ENCODE results near the gene MARK2.
A peak's percentile ranks its signal among the peaks of the same experiment; 100 is the strongest.

The MARK2 gene

DNA sequence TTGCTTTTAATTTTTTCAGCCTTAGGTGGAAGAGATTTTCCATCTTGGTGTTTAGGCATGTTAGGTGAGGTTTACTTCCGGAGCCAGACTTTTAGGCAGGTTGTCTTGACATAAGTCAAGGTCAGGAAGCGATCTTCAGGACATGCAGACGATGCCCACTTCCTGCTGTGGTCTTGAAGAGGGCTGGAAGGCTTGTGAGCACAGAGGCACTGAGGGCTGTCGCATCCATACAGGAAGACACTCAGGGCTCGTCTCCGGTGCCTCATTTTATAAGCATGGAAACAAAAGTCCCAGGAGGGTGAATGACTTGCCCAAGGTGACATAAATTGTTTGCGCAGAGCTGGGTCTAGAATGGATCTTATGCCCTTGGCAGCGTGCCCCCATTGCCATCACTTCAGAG is 30.8 kb downstream of the MARK2 start:
- TF ChIP-seq, protein P1, sequence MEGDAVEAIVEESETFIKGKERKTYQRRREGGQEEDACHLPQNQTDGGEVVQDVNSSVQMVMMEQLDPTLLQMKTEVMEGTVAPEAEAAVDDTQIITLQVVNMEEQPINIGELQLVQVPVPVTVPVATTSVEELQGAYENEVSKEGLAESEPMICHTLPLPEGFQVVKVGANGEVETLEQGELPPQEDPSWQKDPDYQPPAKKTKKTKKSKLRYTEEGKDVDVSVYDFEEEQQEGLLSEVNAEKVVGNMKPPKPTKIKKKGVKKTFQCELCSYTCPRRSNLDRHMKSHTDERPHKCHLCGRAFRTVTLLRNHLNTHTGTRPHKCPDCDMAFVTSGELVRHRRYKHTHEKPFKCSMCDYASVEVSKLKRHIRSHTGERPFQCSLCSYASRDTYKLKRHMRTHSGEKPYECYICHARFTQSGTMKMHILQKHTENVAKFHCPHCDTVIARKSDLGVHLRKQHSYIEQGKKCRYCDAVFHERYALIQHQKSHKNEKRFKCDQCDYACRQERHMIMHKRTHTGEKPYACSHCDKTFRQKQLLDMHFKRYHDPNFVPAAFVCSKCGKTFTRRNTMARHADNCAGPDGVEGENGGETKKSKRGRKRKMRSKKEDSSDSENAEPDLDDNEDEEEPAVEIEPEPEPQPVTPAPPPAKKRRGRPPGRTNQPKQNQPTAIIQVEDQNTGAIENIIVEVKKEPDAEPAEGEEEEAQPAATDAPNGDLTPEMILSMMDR (IDR thresholded peaks at IDR 0.05) = no peak
- no peak for TF ChIP-seq ZFX (IDR thresholded peaks at IDR 0.05; ENCODE audit: borderline replicate concordance)
- H3K27ac ChIP-seq = peak overlapping the region; percentile 51

DNA sequence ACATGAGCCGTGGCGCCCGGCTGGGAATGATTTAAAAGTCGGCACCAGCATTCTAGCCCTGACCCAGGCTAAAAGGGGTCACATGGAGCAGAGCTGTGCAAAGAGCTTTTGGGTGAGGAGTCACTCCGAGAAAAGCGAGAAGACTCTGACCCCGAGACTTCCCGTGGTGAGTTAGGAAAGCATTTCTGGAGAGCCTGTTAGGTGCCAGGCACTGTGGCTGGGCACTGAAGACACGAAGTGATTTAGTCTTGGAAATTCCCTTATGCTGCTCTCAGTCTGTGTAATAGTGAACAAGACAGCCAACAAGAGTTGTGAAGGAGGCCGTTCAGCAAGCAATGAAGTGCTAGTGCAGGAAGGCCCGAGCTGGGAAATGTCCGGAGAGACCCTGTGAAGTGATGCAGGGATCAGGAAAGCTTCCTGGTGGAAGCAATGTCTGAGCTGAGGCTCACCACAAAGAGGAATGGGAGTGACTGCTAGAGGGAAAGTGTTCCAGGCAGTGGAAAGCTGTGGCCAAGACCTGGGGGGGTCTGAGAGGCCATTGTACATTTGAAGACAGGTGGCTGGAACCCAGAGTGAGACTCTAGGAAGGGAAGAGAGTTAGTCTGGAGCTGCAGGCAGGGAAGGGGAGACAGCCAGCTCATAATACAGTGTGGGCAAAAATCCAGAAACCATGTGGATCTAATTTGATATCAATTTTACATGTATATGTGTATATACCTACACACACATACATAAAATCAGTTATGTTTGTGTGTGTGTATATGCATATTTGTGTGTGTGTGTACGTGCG is 31.6 kb downstream of the MARK2 start:
- no peak for TF ChIP-seq ZFX (IDR thresholded peaks at IDR 0.05; ENCODE audit: borderline replicate concordance)
- TF ChIP-seq, protein P1 (IDR thresholded peaks at IDR 0.05) = no peak
- peak overlapping the region; percentile 51 for H3K27ac ChIP-seq

DNA sequence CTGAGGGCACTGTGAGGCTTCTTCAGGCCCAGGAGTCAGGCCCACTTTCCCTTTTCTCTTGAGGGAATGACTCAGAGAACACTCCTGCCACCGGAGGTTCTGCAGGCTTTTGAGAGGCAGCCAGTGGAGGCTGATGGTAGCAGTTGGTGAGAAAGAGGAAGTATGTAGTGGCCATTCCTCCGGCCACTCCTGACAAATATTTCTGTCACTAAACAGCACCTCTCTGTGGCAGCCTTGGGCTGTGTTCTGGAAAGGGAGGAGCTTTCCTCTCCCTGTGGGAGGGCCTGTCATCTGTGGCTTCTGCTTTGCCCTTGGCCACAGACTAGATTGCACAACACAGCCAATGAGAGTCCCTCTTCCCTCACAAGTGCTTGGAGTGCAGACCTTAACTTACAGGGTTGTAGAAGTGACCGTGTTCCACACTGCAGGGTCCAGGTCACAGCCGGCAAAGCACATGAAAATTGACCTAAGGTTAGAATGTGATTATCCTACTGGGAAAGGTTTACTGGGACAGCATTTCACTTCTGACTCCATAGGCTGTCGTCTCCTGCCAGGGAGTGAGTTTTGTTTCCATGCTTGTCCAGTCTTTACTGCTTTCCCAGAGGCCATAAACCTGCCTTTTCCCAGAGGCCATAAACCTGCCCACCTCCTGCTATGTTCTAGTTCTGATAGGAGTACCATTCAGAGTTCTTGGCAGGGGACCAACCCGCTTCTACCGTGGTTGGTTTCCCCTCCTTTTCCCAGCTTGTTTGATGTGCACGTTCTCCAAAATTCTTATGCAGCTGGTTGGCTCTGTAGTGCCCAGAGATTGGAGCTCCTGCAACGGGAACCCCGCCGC is 33.3 kb downstream of the MARK2 start:
- no peak for TF ChIP-seq ZFX (IDR thresholded peaks at IDR 0.05; ENCODE audit: borderline replicate concordance)
- TF ChIP-seq, protein P1 (IDR thresholded peaks at IDR 0.05) = peak; percentile 79
- peak overlapping the region; percentile 75 for H3K27ac ChIP-seq

GRCh38 chr11:63872800-63873197 is 33.9 kb downstream of the MARK2 start:
- no peak for TF ChIP-seq ZFX (IDR thresholded peaks at IDR 0.05; ENCODE audit: borderline replicate concordance)
- TF ChIP-seq, protein P1 (IDR thresholded peaks at IDR 0.05) = no peak
- peak overlapping the region; percentile 75 for H3K27ac ChIP-seq

DNA sequence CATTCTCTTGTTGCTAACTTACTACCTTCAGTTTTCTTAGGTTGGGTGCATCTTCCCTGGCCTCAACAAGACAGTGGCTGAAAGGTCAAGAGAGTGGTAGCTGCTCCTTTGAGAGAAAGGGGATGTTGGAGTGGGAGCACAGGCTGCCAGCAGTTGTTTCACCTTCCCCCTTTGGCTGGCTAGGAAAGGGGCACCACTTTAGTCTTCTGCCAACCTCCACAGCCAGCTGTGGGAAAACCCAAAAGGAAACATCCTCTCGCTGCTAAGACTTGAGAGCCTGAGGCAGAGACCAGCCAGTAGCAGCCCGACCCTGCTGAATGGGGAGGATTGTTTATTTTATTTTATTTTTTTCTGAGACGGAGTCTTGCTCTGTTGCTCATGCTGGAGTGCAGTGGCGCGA is 34.4 kb downstream of the MARK2 start:
- TF ChIP-seq ZFX (IDR thresholded peaks at IDR 0.05; ENCODE audit: borderline replicate concordance) = no peak
- TF ChIP-seq, protein P1 (IDR thresholded peaks at IDR 0.05) = no peak
- H3K27ac ChIP-seq = peak overlapping the region; percentile 75

- TF ChIP-seq, protein P1 (IDR thresholded peaks at IDR 0.05) = no peak
- no peak for TF ChIP-seq ZFX (IDR thresholded peaks at IDR 0.05; ENCODE audit: borderline replicate concordance)
- peak overlapping the region; percentile 7; the same call in 1 of the 2 replicates for H3K27ac ChIP-seq
Measured at GRCh38 chr11:63874511-63874910, 35.6 kb downstream of the MARK2 start.
